ENCODE measurements around the gene SLC24A3.

Gene SLC24A3

DNA sequence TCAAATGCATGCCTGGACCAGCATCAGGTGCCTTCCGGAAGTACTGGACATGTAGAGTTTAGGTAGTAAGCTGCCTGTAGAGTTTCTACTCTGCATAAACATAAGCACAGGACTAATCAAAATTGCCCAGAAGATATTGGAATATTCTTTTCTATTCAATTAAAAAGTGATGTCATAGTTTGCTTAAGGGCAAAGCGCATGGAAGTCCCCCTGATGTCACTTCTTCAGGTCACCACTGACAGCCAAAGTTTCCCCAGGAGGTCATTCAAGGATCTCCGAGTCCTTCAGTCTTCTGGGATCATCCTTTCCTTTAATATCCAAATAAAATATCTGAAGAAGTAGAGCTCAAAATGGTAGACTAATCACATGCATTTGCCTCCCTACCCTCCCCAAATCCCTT, 528.1 kb downstream of the SLC24A3 start:
- peaks cover 19% of the 10 kb centered on the region for H3K4me1 Mint-ChIP-seq
- no peaks in the 10 kb centered on the region for H3K36me3 Mint-ChIP-seq (ENCODE audit: low read depth)
- H3K9me3 Mint-ChIP-seq, result no peaks in the 10 kb centered on the region

DNA sequence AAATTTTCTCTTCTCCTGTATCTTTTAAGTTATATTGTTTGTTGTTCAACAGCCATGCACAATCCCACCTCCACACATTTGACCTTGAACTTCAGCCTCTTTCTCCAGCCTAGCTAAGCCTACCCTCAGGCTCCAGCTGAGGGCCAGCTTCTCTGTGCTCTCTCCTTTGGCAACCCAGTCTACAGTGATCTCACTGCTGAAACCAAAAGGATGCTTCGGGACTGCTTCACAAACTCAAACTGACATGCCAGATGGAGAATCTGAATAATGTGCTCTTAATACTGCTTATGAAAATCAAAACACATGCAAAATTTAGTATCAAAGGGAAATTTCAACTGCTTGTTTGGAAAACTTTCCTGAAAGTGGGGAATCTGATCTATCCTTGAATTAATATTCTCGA, 529.5 kb downstream of the SLC24A3 start:
- Mint-ChIP-seq H3K27ac (no peak overlapping the region), H3K4me3 (no peak overlapping the region), H3K27me3 (ENCODE audit: low read depth) (no peaks in the 10 kb centered on the region), H3K36me3 (ENCODE audit: low read depth) (no peaks in the 10 kb centered on the region), H3K4me1 (peaks cover 14% of the 10 kb centered on the region), H3K9me3 (no peaks in the 10 kb centered on the region)
- TF ChIP-seq, protein P1, sequence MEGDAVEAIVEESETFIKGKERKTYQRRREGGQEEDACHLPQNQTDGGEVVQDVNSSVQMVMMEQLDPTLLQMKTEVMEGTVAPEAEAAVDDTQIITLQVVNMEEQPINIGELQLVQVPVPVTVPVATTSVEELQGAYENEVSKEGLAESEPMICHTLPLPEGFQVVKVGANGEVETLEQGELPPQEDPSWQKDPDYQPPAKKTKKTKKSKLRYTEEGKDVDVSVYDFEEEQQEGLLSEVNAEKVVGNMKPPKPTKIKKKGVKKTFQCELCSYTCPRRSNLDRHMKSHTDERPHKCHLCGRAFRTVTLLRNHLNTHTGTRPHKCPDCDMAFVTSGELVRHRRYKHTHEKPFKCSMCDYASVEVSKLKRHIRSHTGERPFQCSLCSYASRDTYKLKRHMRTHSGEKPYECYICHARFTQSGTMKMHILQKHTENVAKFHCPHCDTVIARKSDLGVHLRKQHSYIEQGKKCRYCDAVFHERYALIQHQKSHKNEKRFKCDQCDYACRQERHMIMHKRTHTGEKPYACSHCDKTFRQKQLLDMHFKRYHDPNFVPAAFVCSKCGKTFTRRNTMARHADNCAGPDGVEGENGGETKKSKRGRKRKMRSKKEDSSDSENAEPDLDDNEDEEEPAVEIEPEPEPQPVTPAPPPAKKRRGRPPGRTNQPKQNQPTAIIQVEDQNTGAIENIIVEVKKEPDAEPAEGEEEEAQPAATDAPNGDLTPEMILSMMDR (IDR thresholded peaks at IDR 0.05; ENCODE audit: unreplicated experiment in 3 of 3), result no peak

More for the DNA sequence above, 528.1 kb downstream of the SLC24A3 start:
- Mint-ChIP-seq H3K27me3 (ENCODE audit: low read depth) (no peaks in the 10 kb centered on the region), H3K4me3 (no peak overlapping the region), H3K27ac (no peak overlapping the region)
- TF ChIP-seq, protein P1 (IDR thresholded peaks at IDR 0.05; ENCODE audit: unreplicated experiment in 3 of 3), result no peak

DNA sequence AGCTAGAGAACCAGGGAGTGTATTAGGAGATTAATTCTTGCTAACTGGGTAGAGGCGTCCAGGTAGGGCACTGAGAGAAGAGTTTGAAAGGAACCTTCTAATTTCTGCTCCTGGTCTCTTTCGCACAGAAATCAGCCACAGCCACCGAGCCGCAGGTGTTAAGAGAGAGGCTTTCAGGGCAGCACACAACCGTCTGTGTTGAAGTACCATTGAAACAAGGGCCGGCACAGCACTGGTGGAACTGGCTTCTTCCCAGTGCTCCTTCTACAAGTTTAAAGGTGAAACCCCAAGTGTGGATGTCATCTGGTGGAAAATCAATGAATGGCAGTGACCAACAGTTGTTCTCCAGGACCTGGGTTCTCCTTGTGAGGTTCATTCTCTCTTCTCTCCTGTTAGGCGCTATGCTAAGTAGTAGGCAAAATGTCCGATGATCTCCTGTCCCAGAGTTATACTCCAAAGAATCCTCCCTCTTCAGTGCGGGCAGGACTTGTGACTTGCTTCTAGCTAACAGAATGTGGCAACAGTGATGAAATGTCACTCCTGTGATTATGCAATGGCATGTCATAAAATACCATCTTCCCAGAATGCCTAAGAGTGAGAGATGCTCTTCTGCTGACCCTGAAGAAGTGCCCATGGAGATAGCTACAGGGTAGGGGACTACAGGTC, 530.7 kb downstream of the SLC24A3 start:
- H3K36me3 Mint-ChIP-seq (ENCODE audit: low read depth), result no peaks in the 10 kb centered on the region
- no peaks in the 10 kb centered on the region for H3K9me3 Mint-ChIP-seq
- no peaks in the 10 kb centered on the region for H3K27me3 Mint-ChIP-seq (ENCODE audit: low read depth)
- no peak overlapping the region for H3K4me3 Mint-ChIP-seq
- H3K27ac Mint-ChIP-seq, result no peak overlapping the region
- H3K4me1 Mint-ChIP-seq, result peaks cover 8% of the 10 kb centered on the region
- TF ChIP-seq, protein P1 (IDR thresholded peaks at IDR 0.05; ENCODE audit: unreplicated experiment in 3 of 3), result no peak

DNA sequence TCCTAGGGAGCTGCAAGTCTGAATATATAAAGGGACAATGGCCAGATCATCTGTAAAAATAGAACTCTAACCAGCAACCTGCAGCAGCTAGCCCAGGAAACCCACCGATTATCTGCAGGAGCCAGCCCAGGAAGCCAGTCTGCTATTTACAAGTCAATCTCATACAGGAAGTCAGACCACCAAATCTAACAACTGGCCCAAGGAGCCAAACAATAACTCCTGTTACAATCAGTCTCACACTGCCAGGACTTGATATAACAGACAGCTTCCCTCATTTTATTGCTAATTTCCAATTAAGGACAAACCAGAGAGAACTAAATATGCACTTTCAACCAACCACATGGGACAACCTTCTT, 531.2 kb downstream of the SLC24A3 start:
- H3K4me3 Mint-ChIP-seq, result no peak overlapping the region
- no peaks in the 10 kb centered on the region for H3K27me3 Mint-ChIP-seq (ENCODE audit: low read depth)
- TF ChIP-seq, protein P1 (IDR thresholded peaks at IDR 0.05; ENCODE audit: unreplicated experiment in 3 of 3), result no peak

DNA sequence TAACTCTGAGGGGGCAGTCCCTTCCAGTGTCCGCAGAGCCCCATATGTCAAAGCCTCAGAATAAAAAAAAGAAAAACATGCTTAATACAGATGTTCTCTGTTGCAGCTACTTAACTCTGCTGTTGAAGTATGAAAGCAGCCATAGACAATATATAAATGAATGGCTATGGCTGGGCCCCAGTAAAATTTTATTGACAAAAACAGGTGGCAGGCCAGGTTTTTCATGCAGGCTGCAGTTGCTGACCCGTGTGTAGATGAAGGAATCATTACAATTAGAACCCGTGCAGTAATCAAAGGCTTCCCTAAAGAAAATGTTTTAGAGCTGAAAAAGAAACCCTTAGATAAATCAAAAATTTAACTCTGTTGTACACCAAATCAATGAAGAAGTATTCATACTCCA, 532.7 kb downstream of the SLC24A3 start:
- H3K27ac Mint-ChIP-seq, result no peak overlapping the region
- no peaks in the 10 kb centered on the region for H3K36me3 Mint-ChIP-seq (ENCODE audit: low read depth)
- no peak overlapping the region for H3K4me3 Mint-ChIP-seq
- H3K27me3 Mint-ChIP-seq (ENCODE audit: low read depth), result no peaks in the 10 kb centered on the region
- peaks cover 15% of the 10 kb centered on the region for H3K4me1 Mint-ChIP-seq
- TF ChIP-seq, protein P1 (IDR thresholded peaks at IDR 0.05; ENCODE audit: unreplicated experiment in 3 of 3), result no peak
- H3K9me3 Mint-ChIP-seq, result no peaks in the 10 kb centered on the region

More for the DNA sequence above, 531.2 kb downstream of the SLC24A3 start:
- Mint-ChIP-seq H3K4me1 (peaks cover 11% of the 10 kb centered on the region), H3K36me3 (ENCODE audit: low read depth) (no peaks in the 10 kb centered on the region), H3K9me3 (no peaks in the 10 kb centered on the region), H3K27ac (no peak overlapping the region)

DNA sequence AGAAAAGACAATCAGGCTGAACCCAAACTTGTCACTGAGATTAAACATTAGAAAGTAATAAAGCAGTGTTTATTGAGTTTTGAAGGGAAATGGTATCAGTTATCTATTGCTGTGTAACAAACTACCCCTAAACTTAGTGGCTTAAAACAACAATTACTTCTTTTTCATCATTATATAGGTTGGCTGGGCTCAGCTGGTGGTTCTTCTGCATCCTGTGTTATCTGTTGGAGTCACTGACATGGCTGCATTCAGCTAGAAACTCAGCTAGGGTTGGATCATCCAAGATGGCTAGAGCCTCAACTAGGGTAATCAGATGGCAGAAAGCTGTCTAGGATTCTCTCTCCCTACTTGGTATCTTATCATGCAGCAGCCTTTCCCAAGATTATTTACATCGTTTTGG, 533.1 kb downstream of the SLC24A3 start:
- no peak overlapping the region for H3K27ac Mint-ChIP-seq
- H3K36me3 Mint-ChIP-seq (ENCODE audit: low read depth), result no peaks in the 10 kb centered on the region
- no peaks in the 10 kb centered on the region for H3K9me3 Mint-ChIP-seq
- H3K4me3 Mint-ChIP-seq, result no peak overlapping the region
- H3K4me1 Mint-ChIP-seq, result peaks cover 17% of the 10 kb centered on the region
- no peaks in the 10 kb centered on the region for H3K27me3 Mint-ChIP-seq (ENCODE audit: low read depth)
- TF ChIP-seq, protein P1 (IDR thresholded peaks at IDR 0.05; ENCODE audit: unreplicated experiment in 3 of 3), result no peak

Data from nephron (organoid).